HCT116 (cell line): ENCODE data around the gene ANXA10.

Source experiments
- ATF3 ChIP-seq: IDR thresholded peaks from 2 replicates; pipeline ENCODE4 v1.6.1; 2012
- CTCF ChIP-seq, 3 experiments: fragments of 200-600 bp in 1 of 3; sonication (generic) in 1 of 3; IDR thresholded peaks in 2 of 3; conservative IDR thresholded peaks in 1 of 3; 2 replicates each; pipeline ENCODE4 v1.5.1; 2012 to 2017; ENCODE audit warnings: low read depth in 2 of 3, low read length in 2 of 3, antibody characterized with exemption in 1 of 3, borderline replicate concordance in 1 of 3, control low read depth in 1 of 3, mild to moderate bottlenecking in 1 of 3, mixed read lengths in 1 of 3, mixed run types in 1 of 3, moderate library complexity in 1 of 3; ENCODE audit not compliant: insufficient read depth in 1 of 3
- POLR2A ChIP-seq: IDR thresholded peaks from 2 replicates; pipeline ENCODE4 v1.7.0; 2011; ENCODE audit warnings: borderline replicate concordance; ENCODE audit not compliant: insufficient read depth, insufficient read length; ENCODE audit errors: extremely low read depth
- POLR2AphosphoS5 ChIP-seq: IDR thresholded peaks from 2 replicates; pipeline ENCODE4 v1.6.1; 2011; ENCODE audit warnings: mild to moderate bottlenecking, low read depth, low read length, moderate library complexity
- SP1 ChIP-seq: IDR thresholded peaks from 2 replicates; pipeline ENCODE4 v1.6.1; 2012; ENCODE audit warnings: low read depth

- TF ChIP-seq CTCF (IDR thresholded peaks at IDR 0.05 in 2 of 3, conservative IDR thresholded peaks at IDR 0.05 in 1 of 3; ENCODE audit: borderline replicate concordance in 1 of 3, insufficient read depth in 1 of 3, low read depth in 2 of 3, low read length in 2 of 3) (no peak), SP1 (no peak), ATF3 (no peak), POLR2A (no peak), POLR2AphosphoS5 (no peak)
Observed at GRCh38 chr4:168119100-168119499, 26.8 kb downstream of the ANXA10 start.
